ENCODE measurements around the gene SPATA31C2. TPM values are rescaled to one million over a fixed set of nuclear protein-coding genes. Genes with fewer than 3 reads are reported as not detected.

Gene SPATA31C2
- total and polyA plus RNA-seq, 2 of the 13 experiments (the other 11 are each of a cell fraction or from before 2014, with no cell fraction given) = not detected

DNA sequence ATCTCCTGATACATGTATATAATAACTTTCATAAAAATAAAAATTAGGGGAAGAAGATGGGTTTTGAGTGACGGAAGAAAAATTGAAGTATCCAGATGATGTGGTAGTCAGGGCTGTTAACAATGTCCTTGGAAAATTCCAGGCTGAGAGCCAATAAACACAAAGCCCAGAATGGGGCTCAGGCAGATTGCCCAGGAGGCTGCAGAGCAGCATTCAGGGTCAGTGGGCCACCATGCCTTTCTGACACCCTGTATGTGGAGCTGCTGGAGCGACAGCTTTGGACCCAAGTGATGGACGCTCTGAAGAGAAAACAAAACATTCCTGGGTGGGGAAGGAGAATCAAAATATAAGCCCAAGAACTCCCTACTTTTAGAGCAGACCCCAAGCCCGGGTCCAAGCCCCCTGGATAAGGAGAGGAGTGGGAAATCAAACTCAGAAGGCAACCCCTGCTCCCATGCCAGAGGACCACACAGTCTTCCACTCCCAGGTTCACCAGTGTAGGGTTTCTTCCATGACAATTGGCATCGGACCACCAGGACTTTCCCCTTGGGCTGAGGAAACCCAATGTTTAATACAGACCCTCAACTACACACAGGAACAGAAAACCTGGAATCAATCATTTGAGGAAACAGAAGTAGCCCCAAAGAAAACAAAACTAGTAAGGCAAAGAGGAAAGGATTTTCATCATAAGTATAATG is 45.7 kb upstream of the SPATA31C2 start:
- no peak overlapping the region for H3K27ac ChIP-seq (ENCODE audit: extremely low read length, insufficient read depth, low read length)
- ATAC-seq (no peak), FAIRE-seq (no peak), DNase-seq (ENCODE audit: low spot score) (no peak)
- no peak overlapping the region for H2AFZ ChIP-seq (ENCODE audit: low read length)
- H3K9me3 ChIP-seq (ENCODE audit: low read length) = no peaks in the 10 kb centered on the region
- no peak overlapping the region for H3K9ac ChIP-seq (ENCODE audit: insufficient read depth, low read depth, low read length)
- BruUV-seq (replicated peaks) = no TSS peak
- no peak overlapping the region for H3K4me3 ChIP-seq (replicated peaks in 1 of 3; ENCODE audit: insufficient read depth in 1 of 3, low read depth in 2 of 3, low read length in 3 of 3)
- intact Hi-C loops (cut with micrococcal nuclease; ENCODE audit: unreplicated experiment) (no loop called here), in situ Hi-C loops (cut with HindIII; ENCODE audit: extremely low pct_ligation_motif_present, low pct_unique_long_range_greater_than_20kb) (no loop called here)
- CTCF ChIA-PET (ENCODE audit: low intra/inter-chr PET ratio, low total read pairs) = no interaction called here
- WGBS (ENCODE audit: low lambda C conversion rate) = 27% methylated on average over 5 of the region's 5 CpGs
- no peaks in the 10 kb centered on the region for H3K79me2 ChIP-seq (ENCODE audit: insufficient read depth, low read length)
- H3K4me1 ChIP-seq (ENCODE audit: insufficient read depth, low read length) = no peaks in the 10 kb centered on the region
- H3K4me2 ChIP-seq (ENCODE audit: low read depth, low read length) = no peak overlapping the region
- POLR2A ChIA-PET = no interaction called here
- H4K20me1 ChIP-seq (ENCODE audit: insufficient read depth, low read length) = no peaks in the 10 kb centered on the region
- no peaks in the 10 kb centered on the region; a peak in 1 of 5 replicates for H3K27me3 ChIP-seq (ENCODE audit: control insufficient read depth in 1 of 2, insufficient read depth in 2 of 2, low read length in 2 of 2)
- no peaks in the 10 kb centered on the region for H3K36me3 ChIP-seq (replicated peaks in 1 of 2; ENCODE audit: control insufficient read depth in 1 of 2, insufficient read depth in 2 of 2, low read length in 2 of 2)
- TF ChIP-seq, protein P1, sequence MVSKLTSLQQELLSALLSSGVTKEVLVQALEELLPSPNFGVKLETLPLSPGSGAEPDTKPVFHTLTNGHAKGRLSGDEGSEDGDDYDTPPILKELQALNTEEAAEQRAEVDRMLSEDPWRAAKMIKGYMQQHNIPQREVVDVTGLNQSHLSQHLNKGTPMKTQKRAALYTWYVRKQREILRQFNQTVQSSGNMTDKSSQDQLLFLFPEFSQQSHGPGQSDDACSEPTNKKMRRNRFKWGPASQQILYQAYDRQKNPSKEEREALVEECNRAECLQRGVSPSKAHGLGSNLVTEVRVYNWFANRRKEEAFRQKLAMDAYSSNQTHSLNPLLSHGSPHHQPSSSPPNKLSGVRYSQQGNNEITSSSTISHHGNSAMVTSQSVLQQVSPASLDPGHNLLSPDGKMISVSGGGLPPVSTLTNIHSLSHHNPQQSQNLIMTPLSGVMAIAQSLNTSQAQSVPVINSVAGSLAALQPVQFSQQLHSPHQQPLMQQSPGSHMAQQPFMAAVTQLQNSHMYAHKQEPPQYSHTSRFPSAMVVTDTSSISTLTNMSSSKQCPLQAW (CRISPR knock-in tag; IDR thresholded peaks at IDR 0.05) = no peak
- TF ChIP-seq, protein P2, sequence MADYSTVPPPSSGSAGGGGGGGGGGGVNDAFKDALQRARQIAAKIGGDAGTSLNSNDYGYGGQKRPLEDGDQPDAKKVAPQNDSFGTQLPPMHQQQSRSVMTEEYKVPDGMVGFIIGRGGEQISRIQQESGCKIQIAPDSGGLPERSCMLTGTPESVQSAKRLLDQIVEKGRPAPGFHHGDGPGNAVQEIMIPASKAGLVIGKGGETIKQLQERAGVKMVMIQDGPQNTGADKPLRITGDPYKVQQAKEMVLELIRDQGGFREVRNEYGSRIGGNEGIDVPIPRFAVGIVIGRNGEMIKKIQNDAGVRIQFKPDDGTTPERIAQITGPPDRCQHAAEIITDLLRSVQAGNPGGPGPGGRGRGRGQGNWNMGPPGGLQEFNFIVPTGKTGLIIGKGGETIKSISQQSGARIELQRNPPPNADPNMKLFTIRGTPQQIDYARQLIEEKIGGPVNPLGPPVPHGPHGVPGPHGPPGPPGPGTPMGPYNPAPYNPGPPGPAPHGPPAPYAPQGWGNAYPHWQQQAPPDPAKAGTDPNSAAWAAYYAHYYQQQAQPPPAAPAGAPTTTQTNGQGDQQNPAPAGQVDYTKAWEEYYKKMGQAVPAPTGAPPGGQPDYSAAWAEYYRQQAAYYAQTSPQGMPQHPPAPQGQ (CRISPR knock-in tag; IDR thresholded peaks at IDR 0.05; ENCODE audit: borderline replicate concordance) = no peak
- no peak for TF ChIP-seq RBFOX2 (IDR thresholded peaks at IDR 0.05; ENCODE audit: low read depth, low read length)
- no peak for TF ChIP-seq CC2D1A (CRISPR knock-in tag; IDR thresholded peaks at IDR 0.05)
- TF ChIP-seq ISL2 (CRISPR knock-in tag; IDR thresholded peaks at IDR 0.05) = no peak
- TF ChIP-seq MAF1 (CRISPR knock-in tag; IDR thresholded peaks at IDR 0.05; ENCODE audit: borderline replicate concordance) = no peak
- TF ChIP-seq SKI (IDR thresholded peaks at IDR 0.05; ENCODE audit: partially characterized antibody) = no peak

Measured in HepG2 (cell line).